HL-60 (cell line): ENCODE measurements around the gene ENTHD1.

Experiments used
- REST ChIP-seq: IDR thresholded peaks from 2 replicates; pipeline ENCODE4 v1.6.1; 2012; ENCODE audit warnings: low read depth; ENCODE audit not compliant: insufficient replicate concordance
- TF ChIP-seq, protein P1 (sequence below): IDR thresholded peaks from one replicate; pipeline ENCODE4 v1.5.1; 2011; ENCODE audit warnings: low read length, control low read depth, inconsistent platforms; ENCODE audit not compliant: insufficient read depth

DNA sequence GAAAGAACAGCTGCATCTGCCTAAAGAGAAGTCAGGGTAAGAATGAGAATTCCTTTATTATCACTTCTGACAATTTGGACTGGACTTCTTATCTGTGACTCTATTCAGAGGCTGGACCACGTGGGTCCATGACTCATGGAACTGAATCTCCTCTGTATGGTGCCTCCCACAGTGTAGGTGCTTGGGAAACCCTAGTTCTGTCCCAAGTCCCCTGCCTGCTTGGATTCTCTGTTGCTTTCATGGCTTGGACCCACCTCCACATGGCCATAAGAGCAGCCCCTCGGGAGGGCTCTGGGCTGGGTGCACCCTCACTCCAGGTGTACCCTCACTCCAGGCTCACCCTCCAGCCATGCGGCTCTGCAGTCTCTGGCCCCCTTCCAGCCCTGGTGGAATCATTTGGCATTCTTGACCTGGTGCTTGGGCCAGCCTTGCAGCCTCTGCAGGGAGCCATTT is 169.6 kb downstream of the ENTHD1 start:
- TF ChIP-seq, protein P1, sequence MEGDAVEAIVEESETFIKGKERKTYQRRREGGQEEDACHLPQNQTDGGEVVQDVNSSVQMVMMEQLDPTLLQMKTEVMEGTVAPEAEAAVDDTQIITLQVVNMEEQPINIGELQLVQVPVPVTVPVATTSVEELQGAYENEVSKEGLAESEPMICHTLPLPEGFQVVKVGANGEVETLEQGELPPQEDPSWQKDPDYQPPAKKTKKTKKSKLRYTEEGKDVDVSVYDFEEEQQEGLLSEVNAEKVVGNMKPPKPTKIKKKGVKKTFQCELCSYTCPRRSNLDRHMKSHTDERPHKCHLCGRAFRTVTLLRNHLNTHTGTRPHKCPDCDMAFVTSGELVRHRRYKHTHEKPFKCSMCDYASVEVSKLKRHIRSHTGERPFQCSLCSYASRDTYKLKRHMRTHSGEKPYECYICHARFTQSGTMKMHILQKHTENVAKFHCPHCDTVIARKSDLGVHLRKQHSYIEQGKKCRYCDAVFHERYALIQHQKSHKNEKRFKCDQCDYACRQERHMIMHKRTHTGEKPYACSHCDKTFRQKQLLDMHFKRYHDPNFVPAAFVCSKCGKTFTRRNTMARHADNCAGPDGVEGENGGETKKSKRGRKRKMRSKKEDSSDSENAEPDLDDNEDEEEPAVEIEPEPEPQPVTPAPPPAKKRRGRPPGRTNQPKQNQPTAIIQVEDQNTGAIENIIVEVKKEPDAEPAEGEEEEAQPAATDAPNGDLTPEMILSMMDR, result no peak
- TF ChIP-seq REST, result no peak
